Superior temporal gyrus (tissue), 1 donor: ENCODE measurements around the gene MMAB.

Experiments used
- DNase-seq: peaks from one replicate; pipeline ENCODE4 v3.0.0-alpha.2; 2016; ENCODE audit errors: extremely low spot score

The MMAB gene

DNA sequence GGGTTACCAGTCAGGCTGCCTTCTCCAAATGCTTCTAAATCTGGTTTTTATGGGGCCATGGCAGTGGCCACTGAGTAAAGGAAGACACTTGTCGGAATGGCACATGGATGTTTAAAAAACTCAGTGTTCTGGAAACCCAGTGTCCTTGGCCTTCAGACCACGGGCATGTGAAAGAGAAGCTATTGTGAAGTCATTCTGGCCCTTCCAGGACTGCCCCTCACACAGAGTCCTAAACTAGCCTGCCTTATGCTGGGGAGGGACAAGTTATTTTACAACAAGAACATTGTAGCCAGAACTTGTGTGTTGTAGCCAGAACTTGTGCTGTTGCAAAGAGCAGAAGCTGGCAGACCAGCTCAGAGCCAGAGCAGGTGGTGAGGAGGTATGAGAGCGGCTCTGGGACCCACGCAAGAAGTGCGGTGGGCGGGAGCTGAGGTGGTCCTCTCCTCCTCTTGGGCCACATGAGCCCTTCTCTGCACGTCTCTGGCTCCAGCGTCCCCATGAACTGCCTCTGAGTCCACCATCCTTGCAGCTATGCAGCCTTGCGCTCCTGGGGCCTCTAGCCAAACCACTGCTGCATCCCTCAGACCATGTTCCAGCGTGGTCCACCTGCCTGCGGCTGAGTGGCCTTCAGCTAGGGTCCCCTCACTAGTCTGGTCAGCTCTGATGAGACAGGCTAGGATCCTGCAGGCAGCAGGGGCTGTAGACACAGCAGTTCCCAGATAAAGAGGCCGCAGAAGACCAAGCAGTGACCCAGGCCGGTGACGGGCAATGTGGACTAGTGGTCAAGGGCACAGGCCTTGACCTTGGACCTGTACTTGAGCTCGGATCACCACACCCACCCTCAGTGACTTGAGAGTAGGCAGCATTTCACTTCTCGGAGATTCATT, 32.5 kb downstream of the MMAB start:
- peak; percentile 73 for DNase-seq

DNA sequence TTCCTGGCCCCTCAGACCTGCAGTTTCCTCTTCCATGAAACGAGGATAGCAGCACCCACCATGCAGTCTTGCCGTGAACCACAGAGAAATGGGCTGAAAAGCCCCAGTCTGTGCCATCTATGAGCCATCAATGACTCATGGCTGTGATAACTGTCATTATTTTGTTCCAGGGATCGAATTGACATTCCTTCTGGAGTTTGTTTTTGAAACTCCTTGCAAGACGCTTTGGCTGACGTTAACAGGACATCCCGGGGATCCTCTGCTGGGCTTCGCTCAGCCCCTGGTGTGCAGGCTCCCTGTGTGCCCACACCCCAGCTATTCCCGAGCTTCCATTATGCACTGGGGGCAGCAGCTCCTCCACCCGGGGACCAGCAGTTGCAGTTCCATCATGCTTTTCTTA, 33.8 kb downstream of the MMAB start:
- no peak for DNase-seq

DNA sequence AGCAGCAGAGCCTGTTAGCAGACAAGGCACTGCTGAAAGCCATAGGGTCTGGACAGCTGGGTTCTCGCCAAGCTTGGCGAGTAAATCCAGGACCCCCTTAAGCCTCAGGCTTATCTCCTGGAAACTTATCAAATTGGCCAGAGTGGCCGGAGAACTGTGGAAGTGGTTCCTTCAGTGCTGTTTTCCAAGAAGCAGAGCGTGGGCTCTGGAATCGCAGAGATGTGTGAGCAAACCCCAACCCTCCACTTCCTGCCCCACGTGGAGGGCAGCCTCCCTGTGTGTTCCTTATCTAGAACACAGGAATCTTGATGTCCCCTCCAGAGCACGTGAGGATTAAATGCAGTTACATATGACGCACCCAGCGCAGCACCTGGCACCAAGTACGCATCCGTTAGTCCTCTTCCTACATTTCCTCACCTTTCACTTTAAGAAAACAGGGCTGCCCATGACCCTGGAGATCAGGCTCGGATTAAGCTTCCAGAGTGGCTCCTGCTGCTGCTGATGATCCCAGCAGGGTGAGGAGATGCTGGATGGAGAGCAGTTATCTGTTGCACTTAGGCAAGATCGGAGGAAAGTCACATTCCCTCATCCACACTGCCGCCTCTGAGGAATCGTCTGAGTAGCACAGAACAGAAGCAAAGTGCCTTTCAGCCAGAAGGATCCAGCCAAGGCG, 35.0 kb downstream of the MMAB start:
- DNase-seq = no peak

DNA sequence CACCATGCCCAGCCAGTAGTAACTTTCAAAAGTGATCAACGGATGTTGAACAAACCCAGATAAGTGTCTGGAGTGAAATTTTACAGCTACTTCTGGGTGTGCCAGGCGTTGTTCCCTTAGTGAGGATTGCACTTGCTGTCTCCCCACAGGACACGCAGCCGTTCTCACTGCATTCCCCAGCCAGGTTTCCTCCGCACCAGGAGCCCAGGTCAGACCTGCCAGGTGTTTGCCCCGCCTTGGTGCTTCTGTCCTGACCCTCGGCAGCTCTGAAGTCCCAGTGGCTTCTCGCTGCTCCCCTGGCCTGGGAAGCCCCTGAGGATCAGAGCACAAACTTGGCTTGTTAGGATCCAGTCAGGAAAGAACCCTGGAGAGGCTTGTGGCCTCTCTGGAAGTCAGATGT, 36.2 kb downstream of the MMAB start:
- DNase-seq = no peak

DNA sequence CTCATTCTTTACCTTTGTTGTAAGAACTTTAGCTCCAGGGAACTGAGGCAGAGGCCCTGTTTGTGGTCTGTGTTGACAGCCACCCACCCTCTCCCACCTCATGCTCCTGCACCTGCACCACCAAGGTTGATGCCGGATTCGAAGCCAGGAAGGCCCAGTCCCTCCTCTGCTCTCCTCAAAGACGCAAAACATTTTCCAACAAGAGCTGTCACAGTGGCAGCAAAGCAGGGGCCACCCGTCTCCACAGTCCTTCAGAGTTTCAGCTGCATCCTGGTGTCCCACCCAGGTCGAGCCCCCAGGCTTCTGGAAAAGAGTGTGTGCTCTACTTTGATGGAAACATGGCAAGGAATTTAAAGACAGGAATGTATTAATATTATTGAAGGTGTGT, 37.4 kb downstream of the MMAB start:
- no peak for DNase-seq

DNA sequence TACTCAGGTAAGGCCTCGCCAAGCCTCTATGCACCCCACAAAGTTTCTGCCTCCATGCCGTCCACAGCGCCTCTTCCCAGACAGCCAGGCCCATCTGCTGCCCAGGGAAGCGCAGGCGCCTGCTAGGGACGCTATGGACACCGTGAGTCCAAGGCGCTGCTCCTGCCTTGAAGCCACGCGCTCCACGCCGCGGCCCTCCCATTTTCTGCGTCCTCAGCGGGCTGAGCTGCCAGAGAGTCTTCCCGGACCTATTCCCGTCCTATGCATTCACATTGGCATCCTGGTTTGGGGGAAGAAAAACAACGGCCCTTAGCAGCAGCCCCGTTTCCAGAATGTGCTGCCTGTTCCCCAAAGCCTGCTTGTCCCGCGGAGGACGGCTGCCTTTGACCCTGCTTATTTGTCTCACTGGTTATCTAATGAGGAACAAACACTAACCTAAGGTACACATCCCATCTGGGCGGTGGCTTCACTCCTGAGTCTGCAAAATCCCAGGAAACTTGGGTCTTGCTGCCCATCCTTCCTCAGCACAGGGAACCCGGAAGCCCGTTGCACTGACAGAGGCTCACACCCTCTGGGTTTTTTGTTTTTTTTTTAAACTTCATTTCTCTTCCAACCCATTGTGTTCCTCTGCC, 38.0 kb downstream of the MMAB start:
- no peak for DNase-seq

DNA sequence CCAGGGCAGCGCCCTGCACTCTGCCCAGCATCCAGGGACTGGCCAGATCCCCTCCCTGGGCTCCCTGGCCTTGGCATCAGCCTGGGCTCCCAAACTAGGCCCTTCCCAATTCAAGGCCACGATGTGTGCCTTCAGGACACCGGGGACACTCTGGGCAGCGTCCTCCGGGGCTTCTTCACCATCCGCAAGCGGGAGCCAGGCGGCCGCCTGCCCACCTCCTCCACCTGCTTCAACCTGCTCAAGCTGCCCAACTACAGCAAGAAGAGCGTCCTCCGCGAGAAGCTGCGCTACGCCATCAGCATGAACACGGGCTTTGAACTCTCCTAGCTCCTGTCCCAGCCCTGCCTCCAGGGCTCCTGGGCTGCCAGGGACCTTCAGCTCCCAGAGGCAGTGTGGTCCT, 38.8 kb downstream of the MMAB start:
- DNase-seq = no peak

DNA sequence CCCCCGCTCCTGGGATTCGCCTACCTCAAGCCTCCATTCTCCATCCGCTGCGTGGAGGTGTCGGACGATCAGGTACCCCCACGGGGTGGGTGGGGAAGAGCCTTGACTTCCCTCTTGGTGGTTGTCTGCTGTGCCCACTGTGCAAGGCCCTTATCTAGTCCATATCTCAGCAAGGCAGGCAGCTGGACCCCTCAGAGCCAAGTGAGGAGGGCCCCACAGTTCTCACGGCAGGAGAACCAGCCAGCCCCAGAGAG, 39.9 kb downstream of the MMAB start:
- DNase-seq = no peak

DNA sequence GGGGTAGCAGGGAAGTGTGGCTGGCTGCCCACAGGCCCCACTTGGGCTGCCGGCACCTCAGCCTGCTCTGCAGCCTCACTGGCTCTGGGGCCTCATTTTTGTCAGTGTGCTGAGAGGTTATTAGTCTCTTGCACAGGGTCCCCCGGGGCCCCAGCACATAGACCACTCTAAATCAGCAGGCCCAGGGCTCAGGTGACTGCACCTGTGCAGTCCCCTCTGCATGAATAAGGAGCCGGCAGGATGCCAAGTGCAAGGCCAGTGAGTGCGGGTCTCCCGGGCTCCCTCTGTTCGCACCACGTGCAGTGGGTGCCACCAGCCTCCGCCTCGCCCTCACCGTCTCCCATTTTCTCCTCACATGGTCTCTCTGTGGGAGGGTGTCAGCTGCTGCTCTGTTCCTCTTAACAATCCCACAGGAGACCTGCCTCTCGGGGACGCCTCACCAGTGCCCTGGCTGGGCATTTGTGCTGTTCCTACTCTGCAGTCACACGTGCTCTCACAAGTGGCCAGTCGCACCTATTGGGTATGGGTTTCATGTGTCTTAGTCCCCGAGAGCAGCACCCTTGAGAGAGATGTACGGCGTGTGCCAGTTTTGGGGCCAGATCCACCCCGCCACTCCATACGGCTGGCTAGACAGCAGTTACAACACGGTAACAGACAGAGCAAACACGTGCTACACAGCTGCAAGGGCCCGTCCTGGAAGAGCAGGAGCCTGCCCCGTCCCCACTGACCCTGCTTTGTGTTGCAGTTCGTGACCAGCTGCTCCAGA, 40.4 kb downstream of the MMAB start:
- DNase-seq = no peak

DNA sequence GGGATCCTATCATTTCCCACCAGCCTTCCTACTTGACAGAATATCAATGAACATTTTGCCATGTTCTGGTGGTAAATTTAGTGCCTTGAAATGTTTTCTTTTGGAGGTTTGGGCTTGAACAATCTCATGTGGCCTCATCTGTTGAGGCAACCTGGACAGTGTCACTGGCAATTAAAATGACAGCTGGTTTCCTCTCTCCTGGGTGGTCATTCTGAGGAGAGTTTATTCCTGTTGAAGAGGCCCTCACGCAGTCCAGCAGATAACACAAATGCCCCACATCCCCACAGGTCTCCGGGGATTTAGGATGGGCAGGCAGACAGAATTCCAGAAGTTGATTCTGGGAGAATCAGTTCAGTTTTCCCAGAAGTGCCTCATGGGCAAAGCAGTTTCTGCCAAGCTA, 41.9 kb downstream of the MMAB start:
- no peak for DNase-seq

DNA sequence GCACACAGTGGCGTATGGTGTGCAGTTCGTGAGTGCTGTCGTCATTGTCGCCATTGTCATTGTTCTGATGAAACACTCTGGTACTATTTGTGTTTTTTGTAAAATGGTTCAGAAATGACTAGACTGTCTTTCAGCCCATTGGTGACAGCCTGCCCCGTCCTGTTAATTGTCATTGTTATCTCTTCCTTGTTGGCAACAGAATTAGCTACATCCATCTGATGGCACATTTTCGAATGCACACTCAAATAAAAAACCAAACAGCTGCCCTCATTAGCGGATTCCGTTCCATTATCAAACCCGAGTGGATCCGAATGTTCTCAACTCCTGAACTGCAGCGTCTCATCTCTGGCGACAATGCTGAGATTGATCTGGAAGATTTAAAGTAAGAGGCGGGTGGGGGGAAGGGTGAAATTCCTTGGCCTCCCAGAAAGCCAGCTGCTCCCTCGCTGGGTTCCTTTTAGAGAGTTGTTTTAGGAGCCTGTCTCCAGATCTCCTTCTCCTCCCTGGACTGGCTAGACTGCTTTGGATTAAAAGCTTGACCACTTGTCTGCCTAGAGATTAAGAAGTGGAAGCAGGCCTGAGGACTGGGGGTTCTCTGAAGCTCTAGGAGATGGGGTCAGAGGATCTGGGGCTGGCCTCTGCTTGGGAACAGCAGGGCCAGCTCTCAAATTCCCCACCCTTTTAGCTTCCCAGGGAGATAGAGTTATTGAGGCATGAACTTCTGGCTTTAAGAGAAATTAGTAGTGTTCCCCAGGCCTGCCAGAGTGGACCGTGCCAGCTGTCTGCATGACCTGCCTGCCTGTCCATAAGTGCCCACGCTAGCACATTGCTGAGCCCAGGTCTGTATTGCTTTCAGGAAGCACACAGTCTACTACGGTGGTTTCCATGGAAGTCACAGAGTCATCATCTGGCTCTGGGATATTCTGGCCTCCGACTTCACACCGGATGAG, 43.3 kb downstream of the MMAB start:
- peak; percentile 66 for DNase-seq

DNA sequence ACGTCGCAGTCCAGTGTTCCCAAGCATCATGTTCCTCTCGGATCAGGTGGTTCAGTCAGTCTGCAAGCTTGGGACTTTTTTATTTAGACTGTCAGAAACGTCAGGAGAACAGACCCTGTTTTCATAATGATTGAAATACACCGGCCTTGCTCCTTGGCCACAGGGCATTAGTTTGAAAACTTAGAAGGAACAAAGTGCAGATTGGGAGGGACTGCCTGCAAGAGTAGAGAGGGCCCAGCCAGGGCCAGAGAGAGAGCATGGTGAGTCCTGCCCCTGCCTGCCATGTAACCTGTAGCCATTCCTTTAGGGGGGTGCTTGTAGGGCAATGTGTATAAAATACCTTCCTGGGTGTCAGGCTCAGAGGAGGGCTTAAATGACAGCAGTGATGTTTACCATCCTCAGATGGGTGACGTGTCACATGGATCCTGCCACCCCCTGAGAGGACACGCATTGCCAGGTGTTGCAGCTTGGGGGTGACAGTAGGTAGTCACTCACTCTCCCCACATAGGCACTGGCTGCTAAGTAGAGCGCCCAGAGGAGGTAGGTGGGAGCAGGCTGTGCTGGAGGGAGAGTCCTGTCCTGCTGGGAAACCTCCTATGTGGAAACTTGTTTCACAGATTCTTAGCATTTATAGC, 45.7 kb downstream of the MMAB start:
- no peak for DNase-seq

DNA sequence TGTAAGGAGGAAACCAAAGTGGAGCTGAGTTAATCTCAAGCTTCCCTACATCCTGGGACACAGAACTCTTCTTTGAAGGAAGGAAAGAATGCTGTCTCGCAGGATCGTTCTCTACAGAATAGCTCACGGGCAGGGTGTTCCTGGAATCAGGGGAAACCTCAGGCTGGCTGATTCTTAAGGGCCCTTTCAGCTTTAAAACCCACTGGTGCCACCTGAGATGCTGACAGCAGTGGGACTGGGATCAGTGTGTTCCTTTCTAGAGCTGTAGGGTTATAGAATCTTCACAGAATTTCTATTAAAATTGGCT, 48.1 kb downstream of the MMAB start:
- DNase-seq = no peak

DNA sequence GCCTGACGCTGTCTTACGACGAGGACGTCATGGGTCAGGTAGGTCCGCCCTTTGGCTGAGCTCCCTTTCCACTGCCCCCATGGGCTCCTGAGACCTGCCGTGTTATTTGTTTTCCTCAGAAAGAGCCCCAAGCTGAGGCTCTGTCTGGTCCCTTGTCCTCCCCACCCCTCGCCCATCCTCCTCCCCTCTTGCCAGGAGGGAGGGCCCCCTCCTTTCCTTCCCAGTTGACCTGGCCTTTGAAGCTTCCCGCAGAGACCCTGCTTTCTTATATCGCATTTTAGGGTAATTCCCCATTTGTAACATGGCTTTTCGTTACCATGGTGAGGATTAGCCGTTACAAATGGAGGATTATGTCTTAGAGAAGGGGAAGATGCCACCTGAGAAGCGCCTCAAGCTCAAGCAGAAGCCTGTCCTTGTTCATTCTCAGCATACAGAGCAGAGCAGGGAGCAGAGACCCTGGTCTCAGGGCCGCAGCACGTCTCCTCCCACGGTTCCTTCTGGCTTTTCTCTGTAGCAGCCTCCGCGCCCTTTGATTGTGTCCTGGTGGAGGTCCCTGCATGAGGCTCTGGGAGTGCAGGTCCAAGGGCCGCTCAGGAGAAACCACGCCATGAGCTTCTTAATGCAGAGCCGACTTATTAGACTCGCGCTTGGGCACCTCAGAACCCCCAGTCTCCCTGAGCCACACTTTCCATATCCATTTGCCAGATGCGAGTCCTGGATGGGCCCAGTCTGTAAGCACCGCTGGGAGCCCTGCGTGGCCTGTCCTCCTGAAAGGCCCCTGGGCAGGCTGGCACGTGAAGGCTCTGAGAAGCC, 48.6 kb downstream of the MMAB start:
- DNase-seq = no peak

DNA sequence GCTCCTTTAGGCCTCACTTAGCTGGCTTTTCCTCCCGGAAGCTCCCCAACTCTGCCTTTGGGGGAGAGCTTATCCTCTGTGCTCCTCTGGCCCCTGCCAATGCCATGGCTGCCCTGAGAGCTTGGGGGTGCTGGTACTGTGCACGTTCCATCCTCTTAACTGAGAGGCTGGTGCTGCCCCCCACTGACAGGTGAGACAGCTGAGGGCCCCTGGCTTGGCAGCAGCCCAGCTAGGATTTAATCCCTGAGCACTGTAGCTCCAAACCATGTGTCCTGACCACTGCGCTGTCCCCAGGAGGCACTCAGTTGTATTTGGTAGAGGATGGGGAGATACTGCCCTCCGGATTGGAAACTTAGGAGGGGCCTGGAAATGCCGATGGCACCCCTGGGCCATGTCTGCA, 49.8 kb downstream of the MMAB start:
- no peak for DNase-seq

DNA sequence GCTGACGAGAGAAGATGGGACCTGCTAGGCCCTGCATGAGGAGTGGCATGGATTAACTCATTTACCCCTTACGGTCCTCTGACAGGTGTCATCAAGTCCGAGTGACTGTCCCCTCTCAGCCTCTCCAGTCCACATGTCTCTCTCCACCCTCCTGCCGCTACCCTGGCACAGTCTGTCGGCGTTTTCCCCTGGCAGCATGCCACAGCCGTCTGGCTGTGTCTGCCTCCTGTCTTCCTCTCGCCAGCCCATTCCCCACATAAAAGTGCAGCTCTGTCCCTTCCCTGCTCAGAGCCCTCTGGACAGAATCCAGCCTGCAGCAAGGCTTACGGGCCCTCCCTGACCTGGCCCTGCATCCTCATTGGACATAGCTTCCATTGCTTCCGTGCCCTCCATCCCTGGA, 50.2 kb downstream of the MMAB start:
- DNase-seq = peak; percentile 31

DNA sequence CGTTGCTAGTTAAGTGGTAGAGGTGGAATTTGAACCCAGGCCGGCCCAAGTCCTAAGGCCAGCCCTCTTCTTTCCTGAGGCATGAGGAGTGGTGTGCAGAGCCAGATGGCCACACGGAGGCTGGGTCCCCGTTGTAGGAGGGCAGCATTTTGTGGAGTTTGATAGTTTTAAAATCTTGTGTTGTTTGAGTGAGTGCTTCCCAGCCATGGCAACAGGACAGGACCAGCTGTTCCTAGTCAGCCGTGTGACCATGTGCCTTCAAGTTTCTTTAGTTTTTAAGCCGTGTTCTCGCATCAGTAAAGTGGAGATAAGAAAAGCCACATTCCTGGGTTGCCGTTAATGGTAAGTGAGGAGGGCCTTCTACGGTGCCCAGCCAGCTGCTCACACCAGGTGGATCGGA, 51.5 kb downstream of the MMAB start:
- no peak for DNase-seq

DNA sequence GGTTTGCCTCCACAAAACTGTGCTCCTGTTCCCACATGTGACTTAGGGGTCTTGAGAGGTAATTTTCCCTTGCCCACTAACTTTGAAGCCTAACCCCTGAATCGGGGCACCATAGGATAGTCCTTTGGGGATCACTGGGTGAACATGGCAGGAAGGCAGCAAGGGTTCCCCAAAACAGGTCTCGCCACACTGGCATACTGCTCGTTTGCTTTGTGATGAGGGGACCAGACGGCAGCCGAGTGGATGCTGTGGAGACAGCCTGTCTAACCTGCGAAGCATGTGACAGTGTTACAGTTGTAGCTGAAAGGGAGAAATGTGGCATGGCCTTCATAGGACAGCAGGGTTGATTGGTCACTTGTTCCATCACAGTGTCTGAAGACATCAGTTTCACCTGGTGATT, 53.5 kb downstream of the MMAB start:
- DNase-seq = no peak

DNA sequence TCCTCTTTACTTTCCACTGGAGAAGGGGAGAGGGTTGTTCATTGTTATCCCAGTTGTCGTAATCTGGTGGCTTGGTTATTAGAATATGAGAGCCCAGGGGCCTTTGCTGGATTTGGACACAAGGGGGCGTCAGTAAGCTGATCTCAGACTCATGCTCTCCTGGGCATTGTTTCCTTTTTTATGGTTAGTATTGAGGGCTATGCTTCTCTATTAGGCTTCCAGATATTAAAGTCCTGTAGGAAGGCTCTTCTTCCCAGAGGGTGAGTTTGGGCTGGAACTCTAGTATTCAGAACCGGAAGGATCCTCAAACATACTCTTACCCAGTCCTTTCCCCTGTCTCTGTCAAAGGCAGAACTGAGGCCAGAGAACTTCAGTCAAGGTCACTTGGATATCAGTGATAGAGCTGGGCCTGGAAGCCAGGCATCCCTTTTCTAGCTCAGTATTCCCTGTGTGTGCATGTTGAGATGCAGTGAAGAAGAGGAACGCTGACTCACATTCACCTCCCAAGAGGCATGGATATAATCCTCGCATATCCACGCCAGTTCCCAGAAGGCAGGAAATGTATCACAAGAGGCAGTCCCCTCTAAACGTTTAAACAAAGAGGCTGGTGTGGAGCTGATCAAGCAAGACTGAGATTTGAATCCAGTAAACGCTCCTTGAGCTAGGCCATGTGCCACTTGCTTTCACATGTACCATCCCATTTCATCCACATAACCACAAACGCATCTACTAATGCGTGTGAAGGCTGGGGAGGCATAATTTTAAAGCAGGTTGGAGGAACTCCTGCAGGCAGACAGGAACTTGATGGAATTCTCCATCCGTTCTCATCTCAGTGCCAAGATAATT, 54.3 kb downstream of the MMAB start:
- peak; percentile 96 for DNase-seq
